Activated T-cell treated with anti-CD3 and anti-CD28 coated beads, Interleukin-2, amount 50 U/mL, for 1 hour (primary cell): ENCODE measurements around the gene COMP.
"Not testable (repeated sequence)": the region's sequence is repeated elsewhere in the genome, so short reads cannot be mapped to it uniquely, and the experiment has no call there.

Source experiments
- DNase-seq: peaks from one replicate; pipeline ENCODE4 v3.0.0-alpha.2; 2020

COMP gene

GRCh38 chr19:18745012-18745735 is 45.9 kb downstream of the COMP start:
- DNase-seq: no peak

GRCh38 chr19:18743784-18744418 is 47.2 kb downstream of the COMP start:
- DNase-seq: no peak

DNA sequence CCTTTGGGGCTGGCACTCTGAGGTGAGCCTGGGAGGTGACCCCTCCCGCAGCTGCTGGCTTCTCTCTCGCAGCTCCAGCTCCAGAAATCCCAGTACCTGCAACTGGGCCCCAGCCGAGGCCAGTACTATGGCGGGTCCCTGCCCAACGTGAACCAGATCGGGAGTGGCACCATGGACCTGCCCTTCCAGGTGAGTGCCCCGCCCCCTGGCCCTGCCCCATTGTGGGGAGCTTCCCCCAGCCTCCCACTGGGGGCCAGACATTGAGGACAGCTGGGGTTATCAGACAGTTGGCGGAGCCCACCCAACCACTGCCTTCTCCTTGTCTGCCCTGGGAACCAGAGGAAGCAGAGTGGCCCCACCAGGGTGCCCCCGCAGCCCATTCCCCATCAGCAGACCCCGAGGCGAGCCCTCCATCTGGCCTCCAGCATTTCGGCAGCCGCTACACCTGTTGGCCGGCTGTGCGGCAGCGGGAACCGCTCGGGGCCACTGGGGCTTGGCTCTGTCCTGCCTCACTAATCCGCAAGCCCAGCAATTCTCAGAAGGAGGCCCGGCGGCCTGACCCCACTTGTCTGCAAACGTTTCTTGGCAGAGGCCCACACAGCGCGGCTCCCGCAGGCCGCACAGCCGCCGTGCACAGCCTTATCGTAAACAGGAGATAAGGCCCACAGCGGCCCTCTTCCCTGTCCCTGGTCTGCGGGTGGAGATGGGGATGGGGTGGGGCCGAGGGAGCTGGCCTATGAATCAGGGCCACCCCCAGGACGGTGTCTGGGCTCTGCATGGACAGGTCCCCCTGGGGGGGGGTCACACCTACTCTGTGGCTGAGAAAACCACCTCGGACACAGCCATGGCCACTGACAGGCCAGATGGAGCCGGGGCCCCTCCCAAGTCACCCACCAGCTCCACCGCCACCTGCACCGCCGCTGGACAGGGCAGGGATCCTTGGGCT is 48.0 kb downstream of the COMP start:
- no peak for DNase-seq

GRCh38 chr19:18742324-18742723 is 48.8 kb downstream of the COMP start:
- no peak for DNase-seq

- no peak for DNase-seq
These were observed 49.7 kb downstream of the COMP start for GRCh38 chr19:18741124-18742121.

DNA sequence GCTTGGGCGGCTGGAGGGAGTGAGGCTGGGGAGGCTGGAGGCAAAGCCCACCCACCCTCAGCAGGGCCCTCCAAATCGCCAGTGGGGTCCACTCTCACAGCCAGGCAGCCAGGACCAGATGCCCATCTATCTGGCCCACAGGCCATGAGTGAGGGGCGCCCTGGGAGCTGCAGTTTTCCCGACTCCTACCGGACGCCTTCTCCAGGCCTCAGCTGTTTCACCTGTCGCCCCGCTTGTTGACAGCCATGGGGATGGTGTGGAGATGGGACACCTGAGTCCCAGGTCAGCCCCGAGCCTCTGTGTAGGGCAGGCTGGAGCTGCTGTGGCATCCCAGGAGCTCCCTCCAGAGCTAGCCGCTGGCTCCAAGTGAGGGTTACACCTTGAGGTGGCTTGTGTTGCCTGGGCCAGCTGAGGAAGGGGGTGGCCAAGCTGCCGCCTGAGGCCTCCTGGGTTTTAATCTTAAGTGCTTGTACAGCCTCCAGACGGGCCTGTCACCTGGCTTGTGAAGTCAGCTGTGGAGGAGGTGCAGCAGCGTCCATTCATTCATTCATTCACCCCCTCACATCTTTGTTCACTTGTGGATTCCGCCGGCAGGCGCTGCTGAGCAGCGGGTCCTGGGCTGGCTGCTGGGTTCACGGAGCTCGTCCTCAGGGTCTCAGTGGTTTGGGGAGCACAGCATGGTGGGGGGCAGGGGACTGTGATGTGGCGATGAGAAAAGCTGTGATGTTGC is 52.0 kb downstream of the COMP start:
- DNase-seq: no peak

- no peak for DNase-seq
These were observed 53.2 kb downstream of the COMP start for GRCh38 chr19:18737954-18738351.

- no peak for DNase-seq
These were observed 53.7 kb downstream of the COMP start for GRCh38 chr19:18737337-18737953.

DNA sequence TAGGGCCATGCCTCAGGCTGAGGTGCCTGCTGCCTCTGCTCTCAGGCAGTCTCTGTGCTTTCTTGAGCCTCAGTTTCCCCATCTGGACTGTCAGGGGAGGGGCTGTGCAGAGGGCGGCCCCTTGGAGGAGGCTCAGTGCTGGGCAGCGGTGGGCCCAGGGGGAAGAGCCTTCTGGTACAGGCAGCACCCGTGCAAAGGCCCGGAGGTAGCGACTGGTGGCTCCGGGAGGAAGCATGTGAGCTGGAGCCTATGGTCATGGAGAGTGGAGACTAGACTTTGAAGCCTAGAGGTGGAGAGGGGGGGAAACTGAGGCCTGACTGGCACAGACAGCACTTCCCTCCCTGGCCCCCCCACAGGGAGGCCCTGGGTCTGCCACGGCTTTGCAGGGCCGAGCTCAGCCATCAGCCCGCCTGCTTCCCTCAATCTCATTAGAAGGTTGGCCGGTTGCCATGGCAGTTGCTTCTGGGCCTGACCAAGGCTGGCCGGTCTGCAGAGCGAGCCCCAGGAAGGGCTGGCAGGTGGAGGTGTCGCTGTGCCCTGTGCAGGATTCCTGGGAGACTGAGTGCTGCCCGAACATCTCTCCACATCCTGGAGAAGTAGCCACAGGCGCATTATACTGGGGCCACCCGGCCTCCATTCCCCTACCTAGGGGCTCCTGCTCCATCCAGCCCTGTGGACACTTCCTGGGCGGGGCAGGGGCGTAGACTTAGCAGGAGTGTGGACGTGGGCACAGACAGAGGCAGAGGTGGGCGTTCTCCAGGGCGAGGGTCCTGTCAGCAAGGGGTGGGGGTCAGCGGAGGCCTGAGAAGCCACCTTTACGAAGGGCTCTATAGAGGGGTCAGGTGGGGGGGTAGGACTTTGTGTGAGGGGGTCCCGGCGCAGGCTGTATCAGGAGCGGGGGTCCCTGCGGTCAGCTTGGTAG is 54.4 kb downstream of the COMP start:
- DNase-seq: no peak

- no peak for DNase-seq
These were observed 55.4 kb downstream of the COMP start for GRCh38 chr19:18735752-18736151.

DNA sequence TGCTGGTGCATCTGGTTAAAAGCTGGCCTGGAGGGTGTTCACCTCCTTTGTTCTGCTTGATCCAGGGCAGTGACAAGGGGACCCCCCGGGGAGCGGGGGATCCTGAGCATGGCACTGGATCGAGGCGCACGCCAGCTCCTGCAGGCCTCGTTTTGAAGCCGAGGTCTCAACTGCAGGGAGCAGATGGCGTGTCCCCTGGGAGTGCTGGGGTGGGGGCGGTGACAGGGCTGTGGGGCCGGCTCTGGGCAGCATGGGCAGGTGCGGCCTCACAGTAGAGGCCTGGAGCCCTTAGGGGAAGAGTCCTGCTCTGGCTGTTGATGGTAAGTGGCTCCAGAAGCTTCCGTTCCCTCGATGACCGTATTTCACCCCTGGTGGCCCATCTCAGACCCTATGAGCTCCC is 55.8 kb downstream of the COMP start:
- no peak for DNase-seq

GRCh38 chr19:18733762-18734332 is 57.3 kb downstream of the COMP start:
- DNase-seq: not testable (repeated sequence)

DNA sequence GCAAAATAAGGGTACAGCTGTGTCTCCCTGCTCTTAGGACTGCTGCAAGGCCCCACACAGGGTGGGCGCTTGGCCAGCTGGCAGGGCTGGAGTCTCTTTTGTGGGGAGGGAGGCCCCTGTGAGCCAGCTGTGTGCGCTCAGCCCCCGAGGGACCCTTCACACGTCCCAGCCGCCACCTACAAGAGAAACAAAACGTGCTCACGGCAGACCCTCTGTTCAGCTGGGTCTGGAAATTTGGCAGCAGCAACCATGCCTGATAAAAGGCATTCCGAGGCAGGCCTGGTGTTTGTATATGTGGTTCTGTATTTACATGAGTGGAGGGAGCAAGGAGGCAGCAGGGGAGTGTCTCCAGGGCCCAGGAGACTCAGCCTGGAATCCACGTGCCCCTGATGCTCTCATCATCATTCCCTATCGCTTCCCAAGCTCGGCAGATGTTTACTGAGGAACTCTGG is 57.9 kb downstream of the COMP start:
- no peak for DNase-seq
